Fibroblast of skin of back (primary cell): ENCODE data around the gene ARHGEF12.
"Not testable (repeated sequence)": the region's sequence is repeated elsewhere in the genome, so short reads cannot be mapped to it uniquely, and the experiment has no call there.

ENCODE experiments used
- DNase-seq: peaks from one replicate; pipeline ENCODE4 v3.0.0-alpha.2; 2013

Gene ARHGEF12

DNA sequence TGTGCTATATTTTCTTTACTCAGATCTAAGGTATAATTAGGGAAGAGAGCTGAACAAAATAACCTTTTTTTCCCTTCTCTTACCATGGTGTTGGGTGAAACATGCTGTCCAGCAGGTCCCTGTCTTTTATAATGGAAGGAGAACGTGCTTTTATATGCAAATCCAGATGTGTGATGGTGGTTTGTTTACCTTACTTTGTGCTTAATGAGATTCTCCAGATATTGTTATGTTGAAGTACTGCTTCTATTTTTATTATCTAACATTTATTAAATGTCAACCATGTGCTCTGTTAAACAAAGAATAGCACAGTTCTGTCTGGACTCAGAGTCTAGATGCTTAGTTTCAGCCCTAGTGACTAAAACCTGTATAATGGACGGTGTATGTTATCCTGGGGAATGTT lies 165.2 kb downstream of the ARHGEF12 start:
- DNase-seq: no peak

GRCh38 chr11:120501976-120502755 lies 166.0 kb downstream of the ARHGEF12 start:
- no peak for DNase-seq

DNA sequence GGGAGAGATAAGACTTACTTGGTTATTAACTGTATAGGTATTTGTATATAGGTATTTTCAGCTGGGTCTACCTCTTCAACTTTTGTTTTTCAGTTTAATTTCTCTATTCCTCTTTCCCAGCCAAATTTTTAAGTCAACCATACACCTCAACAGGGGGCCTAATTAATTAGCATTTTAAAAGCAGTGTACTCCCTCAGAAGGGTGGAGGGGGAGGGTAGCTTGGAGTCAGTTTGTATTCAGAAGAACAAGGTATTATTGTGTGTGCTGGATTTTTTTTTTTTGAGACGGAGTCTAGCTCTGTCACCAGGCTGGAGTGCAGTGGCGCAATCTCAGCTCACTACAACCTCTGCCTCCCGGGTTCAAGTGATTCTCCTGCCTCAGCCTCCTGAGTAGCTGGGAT lies 167.3 kb downstream of the ARHGEF12 start:
- not testable (repeated sequence) for DNase-seq

DNA sequence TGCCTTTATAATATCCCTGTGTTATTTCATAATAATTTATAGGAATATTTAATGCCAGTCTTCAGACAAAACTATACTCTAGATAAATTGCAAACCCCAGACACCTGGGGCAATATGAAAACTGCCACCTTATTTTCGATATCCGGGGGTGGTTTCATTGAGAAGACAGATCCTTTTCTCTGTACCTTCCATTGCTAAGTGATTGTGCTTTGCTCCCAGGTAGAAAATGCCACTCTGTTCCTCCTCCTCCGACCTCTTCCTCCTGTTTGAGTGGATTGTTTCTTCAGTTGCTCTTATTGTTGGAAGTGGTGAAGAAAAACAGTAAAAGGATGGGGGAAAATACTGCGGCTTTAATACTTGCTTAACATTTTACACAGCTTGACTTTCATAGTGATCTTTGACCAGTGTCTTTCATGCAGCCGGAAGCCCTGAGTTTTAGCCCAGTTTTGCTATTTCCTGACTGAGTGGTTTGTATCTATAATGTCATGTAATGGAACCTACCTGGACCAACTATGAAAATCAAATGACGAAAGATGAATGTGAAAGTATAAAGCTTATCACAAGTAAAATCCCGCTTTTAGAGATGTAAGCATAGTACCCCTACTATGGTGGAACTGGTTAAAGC lies 169.7 kb downstream of the ARHGEF12 start:
- DNase-seq: no peak

GRCh38 chr11:120509346-120510053 lies 173.3 kb downstream of the ARHGEF12 start:
- DNase-seq: no peak

DNA sequence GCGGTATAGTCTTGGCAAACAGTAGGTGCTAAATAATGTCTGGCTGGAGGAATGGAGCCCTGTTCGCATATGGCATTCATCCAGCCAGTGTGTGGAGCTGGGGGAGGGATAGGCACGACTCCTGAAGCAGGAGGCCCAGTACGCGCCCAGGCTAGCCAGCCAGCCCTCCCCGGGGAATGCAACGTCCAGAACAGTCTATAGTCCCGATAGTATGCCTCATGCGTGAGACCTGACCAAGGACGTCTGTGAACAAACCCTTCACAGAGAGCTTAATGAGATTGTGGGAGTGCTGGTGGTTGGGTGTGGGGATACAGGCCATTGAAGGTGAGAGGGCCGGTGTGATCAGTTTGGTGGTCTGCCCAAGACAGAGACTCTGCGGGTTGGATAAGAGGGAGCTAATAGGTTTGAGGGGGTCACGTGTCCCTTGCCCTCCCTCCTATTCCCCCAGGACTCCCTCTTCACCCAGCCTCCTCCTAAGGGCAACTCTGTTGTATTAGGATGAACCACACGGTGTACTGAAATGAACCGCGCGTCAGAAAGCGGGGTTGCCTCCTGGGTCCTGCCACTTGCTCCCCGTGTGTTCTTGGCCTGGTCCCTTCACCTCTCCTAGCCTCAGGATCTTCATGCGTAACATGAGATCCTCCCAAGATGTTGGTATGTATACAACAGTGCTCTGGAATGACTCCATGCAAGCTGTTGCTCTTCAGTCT lies 174.3 kb downstream of the ARHGEF12 start:
- DNase-seq: no peak

GRCh38 chr11:120511116-120511819 lies 175.1 kb downstream of the ARHGEF12 start, which contains the start of gene GRIK4:
GRIK4 (plus strand) TSS chr11:120511748; CDS start chr11:120660319, 148,571 bp downstream.
- peak; percentile 69 for DNase-seq

DNA sequence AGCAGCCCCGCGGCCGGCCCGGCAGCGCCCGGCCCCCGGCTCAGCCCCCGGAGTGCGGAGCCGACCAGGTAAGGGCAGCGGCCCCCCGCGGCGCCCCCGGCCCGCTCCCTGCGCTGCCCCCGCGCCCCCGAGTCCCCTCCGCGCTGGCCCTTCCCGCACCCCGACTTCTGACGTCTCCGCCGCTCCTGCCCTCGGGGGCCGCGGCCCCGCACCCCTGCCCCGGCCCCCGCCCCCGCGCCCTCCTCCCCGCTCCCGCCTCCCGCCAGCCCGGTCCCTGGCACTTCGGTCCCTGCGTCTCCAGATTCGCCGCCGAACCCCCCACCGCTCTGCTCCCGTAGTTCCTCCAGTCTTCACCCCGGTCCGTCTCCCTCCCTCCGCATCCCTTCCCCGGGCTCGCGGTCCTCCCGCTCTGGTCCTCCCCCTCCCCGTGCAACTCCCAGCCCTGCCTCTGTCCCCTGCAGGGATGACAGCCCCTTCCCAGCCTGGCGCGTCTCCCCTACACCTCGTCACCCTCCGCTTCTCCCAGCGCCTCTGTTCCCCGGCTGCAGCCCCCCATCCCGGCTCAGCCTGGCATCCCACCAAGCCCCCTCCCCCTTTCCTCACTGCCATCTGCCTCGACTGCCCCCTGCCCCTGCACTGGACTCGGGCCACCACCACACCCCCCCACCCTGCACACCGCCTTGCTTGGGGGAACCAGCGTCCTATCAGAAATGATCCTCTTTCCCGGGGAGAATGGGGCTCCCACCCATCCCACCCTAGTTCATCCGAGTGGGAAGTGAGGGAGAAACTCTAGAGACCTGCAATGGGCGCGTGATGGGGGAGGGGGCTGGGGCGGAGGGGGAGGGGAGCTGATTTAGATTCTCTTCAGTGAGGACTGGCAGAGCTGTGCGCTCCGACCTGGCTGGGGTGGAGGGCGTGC lies 175.9 kb downstream of the ARHGEF12 start:
- DNase-seq: no peak

DNA sequence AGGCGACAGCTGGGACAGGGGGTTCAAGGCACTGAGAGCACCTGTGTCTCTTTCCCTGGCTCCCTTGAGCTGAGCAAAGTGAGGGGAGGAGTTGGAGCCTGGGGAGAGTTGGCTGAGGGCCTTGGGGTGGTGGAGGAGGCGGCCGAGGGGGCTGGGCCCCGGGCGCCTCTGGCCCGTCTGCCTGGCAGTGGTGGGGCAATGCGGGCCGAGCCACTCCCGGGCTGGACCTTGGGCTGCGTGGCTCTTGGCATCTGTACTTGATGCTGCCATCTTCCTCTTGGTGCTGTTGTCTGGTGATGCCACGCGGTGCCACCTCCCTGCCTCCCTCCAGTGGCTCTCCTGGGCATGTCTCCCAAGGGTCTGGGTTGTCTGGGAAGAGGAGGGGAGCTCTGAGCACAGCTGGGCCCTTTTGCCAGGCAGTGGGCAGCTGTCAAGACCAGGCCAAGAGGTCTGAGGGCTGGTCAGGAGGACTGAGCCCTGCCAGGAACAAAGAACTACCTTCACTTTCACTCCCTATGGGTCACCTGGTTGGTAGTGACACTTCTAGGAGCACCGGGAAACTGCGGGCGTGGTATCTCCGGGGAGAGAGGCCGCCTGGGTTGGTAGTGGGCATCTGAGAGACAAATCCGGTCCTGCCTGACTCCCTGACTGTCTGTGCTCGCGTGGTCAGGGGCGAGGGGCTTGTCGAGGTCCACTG lies 176.7 kb downstream of the ARHGEF12 start:
- DNase-seq: no peak

- DNase-seq: no peak
Observed at GRCh38 chr11:120513436-120514315, 177.5 kb downstream of the ARHGEF12 start.

- DNase-seq: no peak
Observed at GRCh38 chr11:120514541-120515121, 178.4 kb downstream of the ARHGEF12 start.

- DNase-seq: no peak
Observed at GRCh38 chr11:120515186-120515723, 179.0 kb downstream of the ARHGEF12 start.

GRCh38 chr11:120516461-120517389 lies 180.5 kb downstream of the ARHGEF12 start:
- DNase-seq: no peak

DNA sequence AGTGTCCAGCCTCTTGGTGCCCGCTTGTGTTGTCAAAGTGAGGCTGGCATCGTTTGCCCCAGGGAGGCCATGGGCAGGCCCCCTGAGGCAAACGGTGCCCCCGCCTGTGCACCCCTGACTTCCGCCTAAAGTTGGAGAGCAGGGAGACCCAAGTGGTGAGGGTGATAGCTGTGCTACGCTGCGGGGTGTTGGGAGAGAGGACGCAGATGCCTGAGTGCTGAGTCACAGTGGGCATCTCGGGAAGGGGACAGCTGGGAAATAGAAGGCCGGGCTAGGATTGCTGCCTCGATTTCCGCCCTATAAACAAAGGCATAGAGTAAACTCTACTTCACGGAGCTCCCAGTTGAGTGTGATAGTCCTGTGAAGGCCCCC lies 181.2 kb downstream of the ARHGEF12 start:
- peak; percentile 45 for DNase-seq

GRCh38 chr11:120517801-120518291 lies 181.6 kb downstream of the ARHGEF12 start:
- no peak for DNase-seq

DNA sequence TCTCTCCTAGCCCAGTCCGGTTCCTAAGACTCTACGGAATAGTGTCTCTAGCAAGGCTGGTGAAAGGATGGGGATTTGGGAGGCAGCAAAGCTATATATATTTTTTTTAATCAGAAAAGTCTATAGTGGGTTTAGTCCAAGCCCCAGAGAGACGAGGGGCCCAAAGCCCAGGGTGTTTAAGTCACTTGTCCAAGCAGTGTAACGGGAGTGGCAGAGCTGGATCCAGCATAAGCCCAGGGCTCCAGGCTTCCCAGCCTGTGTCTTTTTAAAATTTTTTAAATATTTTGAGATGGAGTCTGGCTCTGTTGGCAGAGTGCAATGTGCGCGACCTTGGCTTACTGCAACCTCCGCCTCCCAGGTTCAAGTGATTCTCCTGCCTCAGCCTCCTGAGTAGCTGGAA lies 182.1 kb downstream of the ARHGEF12 start:
- no peak for DNase-seq

DNA sequence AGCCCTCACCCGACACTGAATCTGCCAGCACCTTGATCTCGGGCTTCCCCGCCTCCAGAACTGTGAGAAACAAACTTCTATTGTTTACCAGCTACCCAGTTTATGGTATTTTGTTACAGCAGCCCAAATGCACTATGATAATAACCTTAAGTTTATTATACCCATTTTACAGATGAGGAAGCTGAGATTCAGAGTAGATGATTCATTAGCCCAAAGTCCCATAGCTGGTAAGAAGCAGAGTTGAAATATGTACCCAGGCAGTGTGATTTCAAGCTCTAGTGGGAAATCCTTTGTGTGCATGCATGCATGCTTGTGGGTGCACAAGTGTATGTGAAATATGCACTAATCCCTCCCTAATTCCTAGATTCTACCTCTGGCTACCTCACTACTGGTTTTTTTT lies 183.3 kb downstream of the ARHGEF12 start:
- DNase-seq: no peak
